Loucy (cell line): ENCODE results near the gene IGF2R.

ENCODE experiments used
- H2AFZ ChIP-seq: fragments of 200-600 bp; sonication (generic); 2 replicates; pipeline ENCODE4 v1.6.0; 2016; ENCODE audit warnings: antibody characterized with exemption, mild to moderate bottlenecking, low read length, moderate library complexity
- H3F3A ChIP-seq: fragments of 200-600 bp; 2 replicates; pipeline ENCODE4 v1.6.0; 2016; ENCODE audit warnings: antibody characterized with exemption, low read depth, mild to moderate bottlenecking
- H3K27me3 ChIP-seq: fragments of 200-600 bp; sonication (generic); 2 replicates; pipeline ENCODE4 v1.6.1; 2014; ENCODE audit warnings: low read length, mild to moderate bottlenecking; ENCODE audit not compliant: insufficient read depth, poor library complexity, severe bottlenecking
- H3K36me3 ChIP-seq: fragments of 200-600 bp; sonication (generic); 2 replicates; pipeline ENCODE4 v1.6.1; 2016; ENCODE audit warnings: low read length; ENCODE audit not compliant: insufficient read depth
- H3K4me1 ChIP-seq: fragments of 200-600 bp; sonication (generic); 2 replicates; pipeline ENCODE4 v1.5.1; 2014; ENCODE audit warnings: low read length, mild to moderate bottlenecking; ENCODE audit not compliant: insufficient read depth, poor library complexity, severe bottlenecking
- H3K4me2 ChIP-seq: fragments of 200-600 bp; sonication (generic); 2 replicates; pipeline ENCODE4 v1.6.0; 2014; ENCODE audit warnings: antibody characterized with exemption, low read length, low read depth, mild to moderate bottlenecking; ENCODE audit not compliant: poor library complexity, severe bottlenecking
- H3K4me3 ChIP-seq: fragments of 200-600 bp; sonication (generic); 2 replicates; pipeline ENCODE4 v1.5.1; 2014; ENCODE audit warnings: low read length, mild to moderate bottlenecking, mixed read lengths; ENCODE audit not compliant: poor library complexity, severe bottlenecking
- H3K79me2 ChIP-seq: fragments of 200-600 bp; sonication (generic); 2 replicates; pipeline ENCODE4 v1.6.1; 2014; ENCODE audit warnings: low read length; ENCODE audit not compliant: insufficient read depth
- H3K9ac ChIP-seq: fragments of 200-600 bp; sonication (generic); 2 replicates; pipeline ENCODE4 v1.6.0; 2014; ENCODE audit warnings: mild to moderate bottlenecking, low read depth, low read length, moderate library complexity; ENCODE audit not compliant: poor library complexity, severe bottlenecking
- H3K9me2 ChIP-seq: fragments of 200-600 bp; sonication (generic); replicated peaks from 2 replicates; pipeline ENCODE4 v1.6.1; 2016; ENCODE audit warnings: low read depth, low read length, mixed read lengths
- H3K9me3 ChIP-seq: fragments of 200-600 bp; sonication (generic); 2 replicates; pipeline ENCODE4 v1.6.1; 2014; ENCODE audit warnings: mild to moderate bottlenecking, antibody characterized with exemption, low read length, low read depth; ENCODE audit not compliant: insufficient read depth
- H4K20me1 ChIP-seq: fragments of 200-600 bp; sonication (generic); 2 replicates; pipeline ENCODE4 v1.6.0; 2014; ENCODE audit warnings: antibody characterized with exemption, low read length, mild to moderate bottlenecking; ENCODE audit not compliant: insufficient read depth, poor library complexity, severe bottlenecking
- EZH2phosphoT487 ChIP-seq: fragments of 200-600 bp; IDR thresholded peaks from 2 replicates; pipeline ENCODE4 v1.6.1; 2018; ENCODE audit warnings: antibody characterized with exemption, mild to moderate bottlenecking, moderate library complexity, borderline replicate concordance
- TF ChIP-seq, protein P1 (sequence below): fragments of 200-600 bp; sonication (generic); conservative IDR thresholded peaks from 2 replicates; pipeline ENCODE4 v1.5.1; 2014; ENCODE audit warnings: mild to moderate bottlenecking, antibody characterized with exemption, low read length

IGF2R gene

DNA sequence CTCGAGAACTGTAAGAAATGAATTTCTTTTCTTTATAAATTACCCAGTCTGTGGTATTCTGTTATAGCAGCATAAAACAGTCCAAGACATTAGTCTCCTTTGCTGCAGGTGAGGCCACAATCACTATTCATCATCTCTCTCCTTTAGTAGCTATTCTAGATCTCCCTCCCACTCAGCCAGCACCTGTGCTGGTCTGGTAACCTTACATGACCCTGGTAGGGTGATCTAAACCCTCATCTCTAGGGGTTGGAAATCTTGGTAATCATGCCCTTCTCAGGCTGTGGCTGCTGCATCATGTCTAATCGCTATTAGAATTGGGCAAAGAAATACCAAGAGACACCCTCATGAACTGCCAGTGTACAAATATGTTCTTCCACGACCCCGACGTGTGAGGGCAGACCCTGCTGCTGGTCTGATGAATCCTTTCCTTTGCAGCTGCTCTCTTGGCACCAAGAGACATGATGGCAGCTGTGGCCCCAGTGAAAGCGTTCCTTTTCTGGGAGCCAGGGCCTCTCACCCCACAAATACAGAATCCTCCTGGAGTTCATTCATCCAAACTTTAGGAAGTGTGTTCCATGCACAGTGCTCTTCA is 23.0 kb upstream of the IGF2R start:
- Histone ChIP-seq H3F3A (no peaks in the 10 kb centered on the region), H4K20me1 (no peaks in the 10 kb centered on the region), H2AFZ (no peak overlapping the region), H3K4me3 (no peak overlapping the region), H3K9me2 (no peaks in the 10 kb centered on the region), H3K4me2 (no peak overlapping the region), H3K9ac (no peak overlapping the region), H3K27me3 (no peaks in the 10 kb centered on the region), H3K9me3 (no peaks in the 10 kb centered on the region), H3K79me2 (no peaks in the 10 kb centered on the region), H3K4me1 (no peaks in the 10 kb centered on the region), H3K36me3 (no peaks in the 10 kb centered on the region)
- TF ChIP-seq EZH2phosphoT487: no peak
- TF ChIP-seq, protein P1, sequence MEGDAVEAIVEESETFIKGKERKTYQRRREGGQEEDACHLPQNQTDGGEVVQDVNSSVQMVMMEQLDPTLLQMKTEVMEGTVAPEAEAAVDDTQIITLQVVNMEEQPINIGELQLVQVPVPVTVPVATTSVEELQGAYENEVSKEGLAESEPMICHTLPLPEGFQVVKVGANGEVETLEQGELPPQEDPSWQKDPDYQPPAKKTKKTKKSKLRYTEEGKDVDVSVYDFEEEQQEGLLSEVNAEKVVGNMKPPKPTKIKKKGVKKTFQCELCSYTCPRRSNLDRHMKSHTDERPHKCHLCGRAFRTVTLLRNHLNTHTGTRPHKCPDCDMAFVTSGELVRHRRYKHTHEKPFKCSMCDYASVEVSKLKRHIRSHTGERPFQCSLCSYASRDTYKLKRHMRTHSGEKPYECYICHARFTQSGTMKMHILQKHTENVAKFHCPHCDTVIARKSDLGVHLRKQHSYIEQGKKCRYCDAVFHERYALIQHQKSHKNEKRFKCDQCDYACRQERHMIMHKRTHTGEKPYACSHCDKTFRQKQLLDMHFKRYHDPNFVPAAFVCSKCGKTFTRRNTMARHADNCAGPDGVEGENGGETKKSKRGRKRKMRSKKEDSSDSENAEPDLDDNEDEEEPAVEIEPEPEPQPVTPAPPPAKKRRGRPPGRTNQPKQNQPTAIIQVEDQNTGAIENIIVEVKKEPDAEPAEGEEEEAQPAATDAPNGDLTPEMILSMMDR: no peak

DNA sequence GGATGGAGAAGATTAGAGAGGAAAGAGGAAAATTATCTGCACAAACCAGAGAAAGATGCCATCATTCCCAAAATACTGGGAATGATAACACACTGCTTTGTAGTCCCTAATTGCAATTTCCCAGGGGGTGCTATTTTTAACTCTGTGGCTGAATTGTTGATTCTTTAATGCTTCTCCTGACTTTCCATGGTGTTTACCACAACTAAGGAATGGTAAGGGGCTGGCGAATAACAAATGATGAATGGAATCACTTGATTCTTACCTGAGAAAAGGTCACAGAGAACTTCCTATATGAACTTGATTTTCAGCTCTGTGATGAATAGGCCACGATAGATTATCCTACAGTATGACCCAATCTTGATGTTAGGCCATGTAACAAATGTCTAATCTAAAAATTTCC is 22.0 kb upstream of the IGF2R start:
- Histone ChIP-seq H2AFZ (no peak overlapping the region), H3K79me2 (no peaks in the 10 kb centered on the region), H3K4me1 (no peaks in the 10 kb centered on the region), H3K9me3 (no peaks in the 10 kb centered on the region), H4K20me1 (no peaks in the 10 kb centered on the region), H3F3A (no peaks in the 10 kb centered on the region), H3K27me3 (no peaks in the 10 kb centered on the region), H3K4me2 (no peak overlapping the region), H3K36me3 (no peaks in the 10 kb centered on the region), H3K9ac (no peak overlapping the region), H3K4me3 (no peak overlapping the region), H3K9me2 (no peaks in the 10 kb centered on the region)
- TF ChIP-seq, protein P1: no peak
- TF ChIP-seq EZH2phosphoT487: no peak

DNA sequence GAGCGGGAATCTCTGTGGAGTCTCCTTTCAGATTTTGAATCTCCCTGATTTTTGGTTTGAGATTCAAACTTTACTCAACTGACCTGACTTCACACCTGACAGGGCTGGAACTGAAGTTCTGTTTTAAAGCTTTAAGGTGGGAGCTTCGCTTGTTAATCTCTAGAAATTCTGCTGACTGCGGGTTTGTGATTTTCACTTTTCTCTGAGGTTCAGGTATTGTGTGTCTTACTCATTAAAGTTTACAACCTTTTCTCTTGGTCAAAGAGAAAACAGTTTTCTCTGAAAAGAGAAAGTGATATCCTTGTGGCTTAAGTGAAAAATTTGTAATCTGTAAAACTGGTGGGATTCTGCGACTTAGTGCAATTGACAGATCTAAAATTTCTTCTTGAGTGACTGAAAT is 20.7 kb upstream of the IGF2R start:
- Histone ChIP-seq H3K4me1 (no peaks in the 10 kb centered on the region), H3K4me3 (no peak overlapping the region), H3K36me3 (no peaks in the 10 kb centered on the region), H3K79me2 (no peaks in the 10 kb centered on the region), H3F3A (no peaks in the 10 kb centered on the region), H3K4me2 (no peak overlapping the region), H3K9ac (no peak overlapping the region), H2AFZ (no peak overlapping the region), H3K27me3 (no peaks in the 10 kb centered on the region), H4K20me1 (no peaks in the 10 kb centered on the region), H3K9me3 (no peaks in the 10 kb centered on the region), H3K9me2 (no peaks in the 10 kb centered on the region)
- TF ChIP-seq, protein P1: no peak
- no peak for TF ChIP-seq EZH2phosphoT487
